GM19238 (cell line): ENCODE results near the gene LAMC3.

ENCODE experiments used
- DNase-seq: peaks from one replicate; pipeline ENCODE4 v3.0.0; 2011; ENCODE audit warnings: low spot score; ENCODE audit not compliant: insufficient read length

LAMC3 gene

DNA sequence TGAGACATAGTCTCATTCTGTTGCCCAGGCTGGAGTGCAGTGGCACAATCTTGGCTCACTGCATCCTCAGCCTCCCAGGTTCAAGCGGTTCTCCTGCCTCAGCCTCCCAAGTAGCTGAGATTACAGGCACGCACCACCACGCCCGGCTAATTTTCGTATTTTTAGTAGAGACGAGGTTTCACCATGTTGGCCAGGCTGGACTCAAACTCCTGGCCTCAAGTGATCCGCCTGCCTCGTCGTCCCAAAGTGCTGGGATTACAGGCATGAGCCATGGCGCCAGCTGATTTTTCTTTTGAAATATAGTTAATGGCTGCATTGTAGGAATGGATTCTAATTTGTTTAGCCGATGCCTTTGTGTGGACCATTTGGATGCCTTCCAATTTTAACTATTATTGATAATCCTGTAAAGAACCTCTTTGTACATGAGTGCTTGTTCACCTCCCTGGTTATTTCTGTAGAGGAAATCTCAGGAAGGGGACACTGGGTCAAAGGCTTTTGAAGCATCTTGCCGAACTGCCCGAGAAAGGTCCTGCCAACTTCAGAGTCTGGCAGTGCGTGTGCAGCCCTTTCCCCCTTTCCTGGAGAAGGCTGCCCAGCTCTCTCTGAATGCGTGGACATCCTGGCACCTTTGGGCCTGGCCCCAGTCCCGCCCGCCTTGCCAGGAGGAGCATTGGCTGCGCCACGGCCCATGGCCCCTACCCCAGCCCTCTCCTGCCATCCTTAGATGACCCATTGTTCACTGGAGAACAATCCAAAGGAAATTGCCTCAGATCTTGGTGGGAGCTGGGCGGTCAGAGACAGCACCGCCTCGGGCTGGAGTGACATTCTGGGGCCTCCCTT lies 107.5 kb downstream of the LAMC3 start:
- DNase-seq, result no peak

DNA sequence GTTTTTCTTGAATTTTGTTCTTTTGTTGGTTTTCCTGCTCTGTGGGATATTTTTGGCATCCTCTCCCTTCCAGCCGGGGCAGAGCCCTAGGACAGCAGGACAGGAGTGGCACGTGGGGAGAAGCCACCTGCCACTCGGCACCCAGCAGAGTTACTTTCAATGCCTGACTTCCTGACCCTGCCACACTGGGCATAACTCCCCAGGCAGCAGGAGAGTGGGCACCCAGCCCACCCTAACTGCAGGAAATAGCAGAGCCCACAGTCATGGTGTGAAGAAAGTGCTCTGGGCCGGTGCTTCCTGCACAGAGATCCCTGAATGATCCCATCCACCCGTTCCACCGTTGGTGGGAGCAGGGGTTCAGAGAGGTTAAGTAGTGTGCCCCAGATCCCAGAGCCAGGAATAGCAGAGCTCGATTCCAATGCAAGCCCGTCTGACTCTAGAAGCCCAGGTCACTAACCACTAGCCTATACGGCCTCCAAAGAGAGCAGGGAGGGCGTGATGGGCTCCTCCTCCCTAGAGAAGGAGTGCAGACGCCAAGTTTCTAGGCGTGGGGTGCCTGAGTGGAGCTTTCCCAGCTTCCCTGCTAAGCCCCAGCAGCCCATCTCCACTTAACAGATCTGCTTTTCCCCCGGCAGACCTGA lies 108.3 kb downstream of the LAMC3 start:
- no peak for DNase-seq

DNA sequence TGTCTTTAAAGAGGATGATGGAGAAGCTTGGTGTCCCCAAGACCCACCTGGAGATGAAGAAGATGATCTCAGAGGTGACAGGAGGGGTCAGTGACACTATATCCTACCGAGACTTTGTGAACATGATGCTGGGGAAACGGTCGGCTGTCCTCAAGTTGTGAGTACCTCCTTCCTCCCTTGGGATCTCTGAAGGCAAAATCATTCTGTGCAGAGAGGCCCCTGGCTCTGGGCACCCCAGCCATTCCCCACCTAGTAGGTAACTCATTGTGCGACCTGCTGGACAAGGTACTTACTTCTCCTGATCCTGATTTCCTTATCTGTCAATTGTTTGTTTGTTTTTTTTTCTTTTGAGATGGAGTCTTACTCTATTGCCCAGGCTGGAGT lies 108.8 kb downstream of the LAMC3 start:
- no peak for DNase-seq

DNA sequence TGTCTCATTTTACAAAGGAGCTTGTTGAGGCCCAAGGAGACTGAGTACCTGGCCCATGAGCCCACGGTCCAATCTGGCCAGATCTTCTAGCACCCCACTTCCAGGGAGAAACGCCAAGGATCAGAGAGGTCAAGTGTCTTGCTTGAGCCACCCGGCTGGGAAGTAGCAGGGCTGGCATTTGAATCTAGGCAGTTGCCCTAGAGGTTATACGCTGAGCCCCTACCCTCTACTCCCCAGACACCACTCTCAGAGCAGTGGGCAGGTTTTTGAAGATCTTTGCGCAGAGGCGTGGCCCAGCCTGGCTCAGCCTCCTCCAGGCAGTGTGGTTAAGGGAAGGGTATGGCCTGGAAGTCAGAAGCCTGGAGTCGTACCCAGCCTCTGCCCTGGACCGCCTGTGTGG lies 110.6 kb downstream of the LAMC3 start:
- no peak for DNase-seq

DNA sequence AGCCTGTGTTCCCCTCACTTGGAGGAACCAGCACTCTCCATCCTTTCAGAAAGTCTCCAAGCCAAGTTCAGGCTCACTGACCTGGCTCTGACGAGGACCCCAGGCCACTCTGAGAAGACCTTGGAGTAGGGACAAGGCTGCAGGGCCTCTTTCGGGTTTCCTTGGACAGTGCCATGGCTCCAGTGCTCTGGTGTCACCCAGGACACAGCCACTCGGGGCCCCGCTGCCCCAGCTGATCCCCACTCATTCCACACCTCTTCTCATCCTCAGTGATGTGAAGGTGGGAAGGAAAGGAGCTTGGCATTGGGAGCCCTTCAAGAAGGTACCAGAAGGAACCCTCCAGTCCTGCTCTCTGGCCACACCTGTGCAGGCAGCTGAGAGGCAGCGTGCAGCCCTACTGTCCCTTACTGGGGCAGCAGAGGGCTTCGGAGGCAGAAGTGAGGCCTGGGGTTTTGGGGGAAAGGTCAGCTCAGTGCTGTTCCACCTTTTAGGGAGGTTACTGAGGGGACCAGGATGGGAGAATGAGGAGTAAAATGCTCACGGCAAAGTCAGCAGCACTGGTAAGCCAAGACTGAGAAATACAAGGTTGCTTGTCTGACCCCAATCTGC lies 111.8 kb downstream of the LAMC3 start:
- DNase-seq, result no peak

DNA sequence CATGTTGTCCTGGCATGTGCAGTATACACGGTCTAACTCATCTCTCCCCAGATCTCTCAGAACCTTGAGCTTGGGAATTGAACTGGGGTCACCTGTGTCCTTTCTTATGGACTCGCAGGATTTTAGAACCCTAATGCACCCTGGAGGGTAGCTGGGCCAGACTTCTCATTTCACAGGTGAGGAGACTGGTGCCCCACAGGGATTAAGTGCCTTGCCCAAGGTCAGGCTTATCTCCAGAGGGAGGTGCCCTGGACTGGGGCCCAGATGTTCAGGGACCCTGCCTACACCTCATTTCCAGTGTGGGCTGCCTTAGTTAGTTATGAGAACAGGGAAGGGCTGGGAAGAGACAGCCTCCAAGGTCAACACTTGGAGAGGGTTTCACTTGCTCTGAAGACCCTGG lies 112.4 kb downstream of the LAMC3 start:
- DNase-seq, result no peak

DNA sequence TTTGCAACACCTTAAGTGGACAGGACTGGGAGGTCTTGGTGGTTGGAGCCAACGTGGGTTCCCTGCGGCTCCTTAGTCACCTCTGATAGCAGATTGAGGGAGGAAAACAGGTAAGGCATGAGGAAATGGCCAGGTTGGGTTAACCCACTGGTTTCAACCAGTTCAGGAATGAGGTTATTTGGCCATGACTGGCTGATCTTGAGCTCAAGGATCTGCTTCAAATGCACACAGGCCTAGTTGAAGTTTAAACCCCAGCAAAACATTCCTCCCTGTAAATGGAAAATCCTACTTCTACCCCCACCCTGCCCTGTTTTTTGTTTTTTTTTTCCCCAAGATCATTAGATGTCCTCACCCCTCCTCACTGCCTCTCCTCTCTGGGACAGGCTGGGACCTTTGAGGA lies 113.2 kb downstream of the LAMC3 start:
- DNase-seq, result no peak

DNA sequence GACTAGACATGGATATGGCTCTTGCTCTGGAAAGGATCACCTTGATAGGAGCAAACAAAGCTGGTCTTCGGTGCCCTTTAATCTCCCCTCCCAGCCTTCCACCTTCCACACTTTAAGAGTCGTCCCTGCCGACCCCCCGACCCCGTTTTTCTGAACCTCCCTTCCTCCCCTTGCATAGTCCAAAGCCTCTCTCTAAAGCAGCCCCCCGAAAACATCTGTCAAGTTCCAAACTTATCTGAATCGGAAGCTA lies 116.0 kb downstream of the LAMC3 start:
- DNase-seq, result no peak

DNA sequence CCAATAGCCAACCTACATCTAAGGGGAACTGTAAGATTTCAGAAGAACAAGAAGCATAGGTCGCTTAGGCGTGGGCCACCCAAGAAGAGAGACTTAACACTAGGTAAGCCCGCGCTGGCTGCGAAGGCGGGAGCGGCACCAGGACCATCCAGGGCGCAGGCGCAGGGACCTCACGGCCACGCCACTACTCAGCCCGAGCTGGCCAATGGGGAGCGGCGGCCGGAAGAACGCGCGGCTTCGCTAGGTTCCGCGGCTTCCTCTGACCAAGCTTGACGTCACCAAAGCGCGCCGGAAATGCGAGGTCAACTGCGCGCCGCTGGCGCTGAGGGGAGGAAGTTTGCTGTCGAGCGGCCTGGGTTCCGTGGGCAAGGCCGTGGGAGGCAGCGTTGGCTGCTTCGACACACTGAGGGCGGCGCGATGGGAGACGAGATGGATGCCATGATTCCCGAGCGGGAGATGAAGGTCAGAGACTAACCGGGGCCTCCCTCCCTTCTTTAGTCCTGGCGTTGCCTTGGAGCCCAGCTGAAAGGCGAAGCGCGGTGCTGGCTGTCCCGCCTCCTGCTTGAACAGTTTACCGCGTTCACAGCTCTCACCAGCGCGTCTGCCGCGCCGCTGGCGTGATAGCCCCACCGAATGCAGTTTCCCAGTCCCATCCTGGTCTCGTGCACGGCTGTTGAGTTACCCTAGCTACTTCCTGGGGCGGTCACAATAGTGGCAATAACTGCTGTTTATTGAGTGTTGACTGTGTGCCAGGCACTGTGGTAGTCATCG lies 116.5 kb downstream of the LAMC3 start, which contains the start of gene NUP214:
NUP214 (plus strand) TSS at position 299 of the 771 bp plus-strand sequence; CDS start at position 418, 119 bp downstream.
- peak; percentile 99 for DNase-seq

DNA sequence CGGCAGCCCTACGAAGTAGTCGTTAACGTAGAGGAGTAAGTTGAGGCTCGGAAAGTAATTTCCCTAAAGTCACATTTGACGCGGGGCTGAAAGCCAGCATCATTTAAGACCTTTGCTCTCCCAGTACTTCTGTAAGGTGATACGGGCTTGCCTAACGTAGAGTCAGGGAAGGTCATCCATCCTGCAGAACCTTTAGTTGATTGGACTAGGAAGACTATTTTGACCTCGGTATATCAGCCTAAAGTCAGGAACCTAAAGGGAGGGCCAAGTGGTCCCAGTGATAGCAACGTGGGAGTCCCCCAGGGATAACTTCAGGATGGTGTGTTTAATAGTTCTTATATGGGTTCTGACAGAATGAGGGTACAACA lies 117.1 kb downstream of the LAMC3 start:
- DNase-seq, result no peak

DNA sequence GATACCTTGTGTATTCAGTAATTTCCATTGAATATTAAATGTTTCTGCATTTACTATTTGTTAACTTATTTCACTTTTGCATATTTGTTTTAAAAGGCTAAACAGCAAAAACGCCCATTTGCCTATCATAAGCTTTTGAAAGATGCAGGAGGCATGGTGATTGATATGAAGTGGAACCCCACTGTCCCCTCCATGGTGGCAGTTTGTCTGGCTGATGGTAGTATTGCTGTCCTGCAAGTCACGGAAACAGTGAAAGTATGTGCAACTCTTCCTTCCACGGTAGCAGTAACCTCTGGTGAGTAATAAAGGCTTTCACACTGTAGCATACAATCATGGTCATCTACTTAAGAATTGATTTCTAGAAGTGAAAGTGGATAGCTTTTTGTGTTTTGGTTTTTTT lies 120.2 kb downstream of the LAMC3 start:
- no peak for DNase-seq

DNA sequence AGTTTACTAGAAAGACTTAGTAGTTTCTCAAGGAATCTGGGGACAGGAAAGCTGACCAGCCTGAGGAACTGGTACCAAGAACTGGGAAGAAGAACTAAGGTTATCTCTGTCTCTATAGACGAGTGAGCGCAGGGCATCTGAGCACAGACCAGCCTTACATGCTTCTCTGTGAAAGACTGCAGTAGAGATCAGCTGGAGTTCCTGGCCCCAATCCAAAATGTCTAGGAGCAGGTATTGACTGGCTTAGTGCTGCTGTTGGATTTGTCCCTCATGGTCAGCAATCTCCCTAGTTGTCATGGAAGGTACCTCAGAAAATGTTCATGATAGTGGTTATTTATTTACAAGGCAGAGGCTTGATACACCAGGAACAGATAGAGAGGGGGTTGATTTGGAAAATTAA lies 129.7 kb downstream of the LAMC3 start:
- DNase-seq, result no peak

DNA sequence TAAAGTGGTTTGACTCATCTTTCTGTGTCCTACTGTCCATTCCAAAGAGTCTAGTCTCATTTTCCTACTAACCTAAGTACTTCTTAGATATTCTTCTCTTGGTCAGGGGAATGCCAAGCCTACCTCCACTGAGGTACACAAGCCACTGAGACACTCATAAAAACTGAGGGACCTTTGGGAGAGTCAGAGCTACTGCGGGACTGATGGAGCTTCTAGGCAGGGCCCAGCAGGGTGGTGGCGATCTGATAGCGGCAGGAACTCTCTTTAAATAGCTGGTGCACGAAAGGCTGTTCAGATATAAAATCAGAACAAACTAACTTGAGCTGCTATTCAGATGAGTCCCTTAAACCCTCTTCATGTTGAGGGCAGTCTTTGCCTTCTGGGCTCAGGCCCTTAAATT lies 131.1 kb downstream of the LAMC3 start:
- no peak for DNase-seq

DNA sequence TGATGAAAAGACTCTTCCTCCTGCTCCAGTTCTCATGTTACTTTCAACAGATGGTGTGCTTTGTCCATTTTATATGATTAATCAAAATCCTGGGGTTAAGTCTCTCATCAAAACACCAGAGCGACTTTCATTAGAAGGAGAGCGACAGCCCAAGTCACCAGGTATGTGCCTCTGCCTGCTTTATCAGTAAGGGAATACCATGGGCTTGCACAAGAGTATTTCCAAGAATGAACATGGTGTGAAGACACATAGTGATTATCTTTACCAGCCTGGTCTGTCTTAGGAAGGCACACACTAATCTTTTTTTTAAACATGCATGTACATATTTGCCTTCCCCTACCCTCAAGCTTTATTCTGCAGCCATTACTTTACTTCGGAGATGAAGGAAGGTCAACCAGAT lies 131.6 kb downstream of the LAMC3 start:
- no peak for DNase-seq

DNA sequence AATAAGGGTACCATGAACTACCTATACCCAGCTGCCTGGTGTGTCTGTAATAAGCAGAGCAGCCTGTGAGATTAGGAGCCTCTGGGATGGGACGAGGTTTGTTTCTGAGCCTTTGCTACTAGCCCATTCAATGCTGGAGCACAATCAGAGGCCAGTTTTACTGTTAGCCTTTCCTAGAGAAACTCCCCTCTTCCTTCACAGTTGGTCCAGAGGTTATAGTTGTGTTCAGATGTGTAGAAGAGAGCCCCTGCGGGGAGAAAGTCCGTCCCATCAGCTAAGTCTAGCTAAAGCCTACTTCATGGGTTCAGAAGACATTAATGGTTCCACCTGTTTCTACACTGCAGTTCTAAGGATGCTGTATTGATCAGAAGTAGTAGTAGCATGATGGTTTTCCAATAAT lies 133.2 kb downstream of the LAMC3 start:
- DNase-seq, result no peak
